ENCODE data around the gene SMYD1. TPM values are rescaled to one million over a fixed set of nuclear protein-coding genes. Genes with fewer than 3 reads are reported as not detected.

Gene SMYD1
- total RNA-seq, 4 donors from 2014 or later = 0.07 TPM; not detected in 3

DNA sequence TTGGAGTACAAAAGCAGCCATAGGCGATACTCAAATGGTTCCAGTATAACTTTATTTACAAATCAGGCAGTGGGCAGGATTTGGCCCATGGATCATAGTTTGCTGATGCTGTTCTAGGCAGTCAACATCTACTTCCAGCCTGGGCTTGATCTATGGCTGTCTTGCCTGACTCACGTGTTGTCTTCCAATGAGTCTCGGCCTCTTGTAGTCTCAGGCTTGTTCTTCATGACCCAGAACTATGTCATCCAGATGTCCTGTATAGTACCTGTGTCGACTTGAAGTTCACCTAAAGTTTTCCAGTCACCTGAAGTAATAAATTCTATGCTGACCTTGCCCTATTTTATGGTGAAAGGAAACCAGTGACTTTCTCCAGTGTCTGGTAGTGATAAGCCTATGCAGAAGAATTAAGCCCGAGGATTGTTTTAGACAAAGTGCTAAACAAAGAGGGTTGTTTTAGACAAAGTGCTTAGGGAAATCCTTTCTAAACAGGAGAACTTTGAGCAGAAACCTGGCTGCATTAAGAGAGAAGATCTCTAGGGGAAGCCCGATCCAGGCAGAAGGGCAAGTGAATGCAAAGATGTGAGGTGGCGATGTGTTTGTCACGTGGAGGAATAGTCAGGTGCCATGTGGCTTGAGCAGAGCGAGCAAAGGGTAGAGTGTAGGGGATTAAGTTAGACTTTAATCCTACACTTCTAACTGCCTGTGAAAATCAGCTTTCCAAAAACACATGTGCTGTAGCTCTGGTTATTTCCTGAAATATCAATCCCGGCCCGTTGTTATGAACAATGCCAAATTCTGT is 94.0 kb downstream of the SMYD1 start:
- no peaks in the 10 kb centered on the region for H3K4me1 ChIP-seq
- intact Hi-C loops (cut with DNase I; ENCODE audit: low total_unique reads) = no loop called here
- no peak overlapping the region for H3K4me3 ChIP-seq
- TF ChIP-seq POLR2A (IDR thresholded peaks at IDR 0.05) = no peak
- no peak for TF ChIP-seq CTCF (IDR thresholded peaks at IDR 0.05)
- H3K9me3 ChIP-seq = no peaks in the 10 kb centered on the region
- H3K36me3 ChIP-seq = no peaks in the 10 kb centered on the region
- no peak for DNase-seq
- no peak overlapping the region for H3K27ac ChIP-seq
- no peaks in the 10 kb centered on the region for H3K27me3 ChIP-seq

Small RNA genes within 50 kb of the gene (microRNA-seq; reads per million reads assigned to microRNA genes)
- not detected for gene MIR4780 (ENCODE audit: borderline microRNAs expressed, borderline replicate concordance)

Small RNA genes within 50 kb of the gene (small RNA-seq; reads per million reads assigned to genes)
- not detected for gene MIR4780

Other genes starting within 250 kb of the SMYD1 start
- gene RGPD2, start 242.0 kb upstream of the SMYD1 start, total RNA-seq = 1 to 10 TPM in 2 of 4 donors, under 1 TPM in 2; 0.51 to 9.2 (median 1.5) TPM
- gene RNU2-63P, start 51.3 kb upstream of the SMYD1 start, total RNA-seq = not detected
- gene KRCC1, start 12.0 kb upstream of the SMYD1 start, total RNA-seq = 10 to 100 TPM; 19.7 to 62.1 (median 30.1) TPM
- 1 to 10 TPM in 1 of 4 donors, under 1 TPM in 1, not detected in 2; 0.88 to 1.8 TPM for gene FABP1, start 60.2 kb downstream of the SMYD1 start, total RNA-seq
- 10 to 100 TPM in 3 of 4 donors, 1 to 10 TPM in 1; 5.0 to 32.1 (median 15.8) TPM for gene THNSL2, start 102.5 kb downstream of the SMYD1 start, total RNA-seq

Measured in uterus (tissue), 4 donors.